GM19351 (cell line): ENCODE measurements around the gene RIOK2.
"Not testable (repeated sequence)": the region's sequence is repeated elsewhere in the genome, so short reads cannot be mapped to it uniquely, and the experiment has no call there.

ENCODE experiments used
- ATAC-seq: cut with Tn5 transposase; IDR thresholded peaks from one replicate; pipeline ENCODE4 v1.9.1; 2021; ENCODE audit warnings: mild to moderate bottlenecking, moderate library complexity; ENCODE audit not compliant: unreplicated experiment

RIOK2 gene

GRCh38 chr5:97171703-97172102 is 11.3 kb downstream of the RIOK2 start:
- no peak for ATAC-seq

- peak; percentile 89 for ATAC-seq
These were observed 15.6 kb downstream of the RIOK2 start for GRCh38 chr5:97167435-97167834.

GRCh38 chr5:97165726-97166125 is 17.3 kb downstream of the RIOK2 start:
- no peak for ATAC-seq

- ATAC-seq: no peak
These were observed 18.2 kb downstream of the RIOK2 start for GRCh38 chr5:97164846-97165245.

GRCh38 chr5:97163790-97164285 is 19.2 kb downstream of the RIOK2 start:
- no peak for ATAC-seq

GRCh38 chr5:97163360-97163764 is 19.7 kb downstream of the RIOK2 start:
- no peak for ATAC-seq

GRCh38 chr5:97162045-97162444 is 21.0 kb downstream of the RIOK2 start:
- peak; percentile 73 for ATAC-seq

- ATAC-seq: no peak
These were observed 25.4 kb downstream of the RIOK2 start for GRCh38 chr5:97157689-97158088.

GRCh38 chr5:97151370-97151769 is 31.7 kb downstream of the RIOK2 start:
- ATAC-seq: no peak

- ATAC-seq: no peak
These were observed 32.6 kb downstream of the RIOK2 start for GRCh38 chr5:97150401-97150800.

GRCh38 chr5:97149709-97150108 is 33.3 kb downstream of the RIOK2 start:
- ATAC-seq: no peak

- ATAC-seq: no peak
These were observed 34.8 kb downstream of the RIOK2 start for GRCh38 chr5:97148288-97148687.

GRCh38 chr5:97143704-97144103 is 39.3 kb downstream of the RIOK2 start:
- ATAC-seq: no peak

GRCh38 chr5:97142521-97143254 is 40.4 kb downstream of the RIOK2 start, which contains the start of gene LIX1:
LIX1 (minus strand) TSS chr5:97142611; CDS start chr5:97142576, 35 bp downstream.
- ATAC-seq: peak; percentile 97

- ATAC-seq: no peak
These were observed 41.5 kb downstream of the RIOK2 start for GRCh38 chr5:97141539-97141938.

- no peak for ATAC-seq
These were observed 42.0 kb downstream of the RIOK2 start for GRCh38 chr5:97141031-97141430.

GRCh38 chr5:97140250-97140649 is 42.8 kb downstream of the RIOK2 start:
- ATAC-seq: not testable (repeated sequence)

GRCh38 chr5:97136475-97136874 is 46.6 kb downstream of the RIOK2 start:
- ATAC-seq: no peak

- no peak for ATAC-seq
These were observed 47.2 kb downstream of the RIOK2 start for GRCh38 chr5:97135868-97136267.

GRCh38 chr5:97134634-97135033 is 48.4 kb downstream of the RIOK2 start:
- no peak for ATAC-seq

- no peak for ATAC-seq
These were observed 49.9 kb downstream of the RIOK2 start for GRCh38 chr5:97133101-97133500.

GRCh38 chr5:97131921-97132320 is 51.1 kb downstream of the RIOK2 start:
- ATAC-seq: no peak
